Heart left ventricle (tissue), 16 donors: ENCODE results near the gene KCNE1. TPM values are rescaled to one million over a fixed set of nuclear protein-coding genes. Genes with fewer than 3 reads are reported as not detected.

Experiments used
- ATAC-seq, 4 donors: fragments of 200-7000 bp; cut with Tn5 transposase; one replicate each; pipeline ENCODE4 v1.9.1; 2020 to 2022; ENCODE audit warnings: moderate library complexity in 4 of 4, mild to moderate bottlenecking in 3 of 4, moderate number of reproducible peaks in 1 of 4
- DNase-seq, 5 donors: peaks; one replicate each; pipeline ENCODE4 v3.0.0-alpha.2; 2020
- H3K27ac ChIP-seq, 12 donors: fragments of 200-600 bp; sonication (generic) in 4 of 12; one replicate each; pipeline versions ENCODE4 v1.5.0 to v1.8.0; 2016 to 2022; ENCODE audit warnings: mild to moderate bottlenecking in 2 of 12
- H3K27me3 ChIP-seq, 9 donors: fragments of 200-600 bp; sonication (generic) in 2 of 9; one replicate each; pipeline versions ENCODE4 v1.5.1 to v1.8.0; 2016 to 2022; ENCODE audit warnings: mild to moderate bottlenecking in 3 of 9
- H3K36me3 ChIP-seq, 9 donors: fragments of 200-600 bp; sonication (generic) in 2 of 9; one replicate each; pipeline versions ENCODE4 v1.5.0 to v1.8.0; 2018 to 2022; ENCODE audit warnings: mild to moderate bottlenecking in 2 of 9
- H3K4me1 ChIP-seq, 12 donors: fragments of 200-600 bp; sonication (generic) in 4 of 12; one replicate each; pipeline versions ENCODE4 v1.5.0 to v1.8.0; 2016 to 2022; ENCODE audit warnings: mild to moderate bottlenecking in 3 of 12
- H3K4me3 ChIP-seq, 12 donors: fragments of 200-600 bp; sonication (generic) in 4 of 12; one replicate each; pipeline versions ENCODE4 v1.5.0 to v1.8.0; 2017 to 2022; ENCODE audit warnings: mild to moderate bottlenecking in 9 of 12, moderate library complexity in 4 of 12
- H3K9me3 ChIP-seq, 12 donors: fragments of 200-600 bp; sonication (generic) in 4 of 12; one replicate each; pipeline versions ENCODE4 v1.5.0 to v1.8.0; 2016 to 2022; ENCODE audit warnings: mild to moderate bottlenecking in 1 of 12
- CTCF ChIP-seq, 12 donors: fragments of 200-600 bp; sonication (generic) in 4 of 12; IDR thresholded peaks; one replicate each; pipeline versions ENCODE4 v1.5.0 to v1.8.0; 2018 to 2022; ENCODE audit warnings: antibody characterized with exemption in 12 of 12, mild to moderate bottlenecking in 5 of 12
- POLR2A ChIP-seq, 2 donors: fragments of 450-650 bp; IDR thresholded peaks; one replicate each; pipeline ENCODE4 v1.6.1; 2017; ENCODE audit warnings: antibody characterized with exemption in 2 of 2, mild to moderate bottlenecking in 2 of 2, moderate library complexity in 2 of 2
- WGBS, 4 donors: extraction: QIAGEN DNeasy Blood & Tissue Kit in 2 of 4; methylation state at CpG; one replicate each; pipeline versions ENCODE4 v1.1.5 to v1.1.7; 2013 to 2018; 5-methylcytosine and 5-hydroxymethylcytosine counted together
- intact Hi-C, 10 donors: fragments of 100-400 bp; cut with DNase I; formaldehyde crosslinking; loops; one replicate each; pipeline versions ENCODE4 v1.11.1 to v1.14.2; 2022
- polyA plus RNA-seq, 2 donors: library from polyadenylated mRNA; stranded (reverse); fragments of 200-250 nt; gene quantifications; one replicate each; pipeline ENCODE4 v1.2.3, GENCODE V29; 2013
- total RNA-seq, 9 donors: library from RNA; depleted of rRNA in 2 of 9; stranded (reverse); fragments of >200 nt in 2 of 9; fragmentation: NEBNext Ultra II Directional in 3 of 9; extraction: Animal tissue kit (Norgen Biotek cat#: 25700) in 3 of 9; gene quantifications; one replicate each; pipeline versions ENCODE4 v1.1.0 to v1.2.4, GENCODE V29; 2016 to 2023
- donor health status: ischemic (EF 13 %, LVEDD 7.1; RV severe dilation, severe dysfunction).
- donor health status: healthy with polysubstance abuse.
- donor health status: DM: no; HTN: yes; CAD: no.
- donor health status: DM: no; HTN: no; CAD: no.
- donor health status: ischemic (EF 25% LVEDD 6.9; RV normal size, moderate dysfunction).
- donor health status: ischemic (EF 25% LVEDD 5.7; RV mildly dilated, moderate dysfunction).
- donor health status: healthy.
- donor health status: DM: yes; HTN: yes; CAD: no.
- donor health status: ischemic (EF 35%, LVEDD 5.7; RV mildly dilated, moderate dysfunction).
- donor health status: nonischemic (EF 11% LVEDD 7.7; RV severe dilation, severe dysfunction).
- donor health status: DM: yes; HTN: yes; CAD: no.
- donor health status: PGD.
- donor health status: ischemic (EF 29% LVEDD 5.4; RV normal size, mild dysfunction).
- donor health status: nonischemic (EF 23%, LVEDD 6.1; RV moderate dilation, normal function).

The KCNE1 gene
- total and polyA plus RNA-seq, 11 donors, result 0.71 to 11.1 (median 5.0) TPM

- no peak overlapping the region for H3K27ac ChIP-seq
- no peaks in the 10 kb centered on the region for H3K4me1 ChIP-seq
- DNase-seq (no peak), ATAC-seq (no peak)
- peaks cover 0 to 17% (median 5%) of the 10 kb centered on the region in 12 donors for H3K9me3 ChIP-seq
- TF ChIP-seq CTCF (IDR thresholded peaks at IDR 0.05) (no peak), POLR2A (IDR thresholded peaks at IDR 0.05) (no peak)
- WGBS, 4 donors, result 70 to 88% (median 81%) methylated on average over 3 of the region's 3 CpGs
- intact Hi-C loops, result no loop called here
- H3K4me3 ChIP-seq, result no peak overlapping the region
- H3K27me3 ChIP-seq, result no peaks in the 10 kb centered on the region
- H3K36me3 ChIP-seq, result no peaks in the 10 kb centered on the region
Observed at GRCh38 chr21:34502480-34503106, 9.4 kb downstream of the KCNE1 start.

- DNase-seq (no peak), ATAC-seq (no peak)
- Histone ChIP-seq H3K4me1 (no peaks in the 10 kb centered on the region), H3K27ac (no peak overlapping the region), H3K36me3 (no peaks in the 10 kb centered on the region), H3K27me3 (no peaks in the 10 kb centered on the region), H3K4me3 (no peak overlapping the region), H3K9me3 (peaks cover 0 to 26% (median 14%) of the 10 kb centered on the region in 12 donors)
- intact Hi-C loops, result no loop called here
- 69 to 93% (median 76%) methylated on average over 1 of the region's 1 CpG for WGBS, 4 donors
- TF ChIP-seq CTCF (IDR thresholded peaks at IDR 0.05) (no peak), POLR2A (IDR thresholded peaks at IDR 0.05) (no peak)
Observed at GRCh38 chr21:34501716-34502115, 10.3 kb downstream of the KCNE1 start.

- Histone ChIP-seq H3K27me3 (no peaks in the 10 kb centered on the region), H3K4me1 (no peaks in the 10 kb centered on the region), H3K9me3 (peaks cover 0 to 36% (median 15%) of the 10 kb centered on the region in 12 donors), H3K27ac (no peak overlapping the region), H3K36me3 (no peaks in the 10 kb centered on the region), H3K4me3 (no peak overlapping the region)
- DNase-seq, result no peak
- TF ChIP-seq POLR2A (IDR thresholded peaks at IDR 0.05) (no peak), CTCF (IDR thresholded peaks at IDR 0.05) (no peak)
- no peak for ATAC-seq
- WGBS, 4 donors, result 70 to 81% (median 77%) methylated on average over 1 of the region's 1 CpG
- intact Hi-C loops, result no loop called here
Observed at GRCh38 chr21:34500191-34500590, 11.8 kb downstream of the KCNE1 start.

GRCh38 chr21:34499116-34499515 is 12.9 kb downstream of the KCNE1 start:
- TF ChIP-seq POLR2A (IDR thresholded peaks at IDR 0.05) (no peak), CTCF (IDR thresholded peaks at IDR 0.05) (no peak)
- 80 to 96% (median 86%) methylated on average over 4 of the region's 4 CpGs for WGBS, 4 donors

More at GRCh38 chr21:34499116-34499515, 12.9 kb downstream of the KCNE1 start:
- Histone ChIP-seq H3K4me3 (no peak overlapping the region), H3K27ac (no peak overlapping the region), H3K36me3 (no peaks in the 10 kb centered on the region), H3K9me3 (peaks cover 0 to 36% (median 15%) of the 10 kb centered on the region in 12 donors), H3K27me3 (no peaks in the 10 kb centered on the region), H3K4me1 (no peaks in the 10 kb centered on the region)
- intact Hi-C loops, result no loop called here
- no peak for ATAC-seq
- no peak for DNase-seq
